Activated T-helper 1 cell treated with anti-CD3 and anti-CD28 coated beads, Interleukin-2, amount 50 U/mL, for 16 hours (primary cell): ENCODE results near the gene PDZD4.

Source experiments
- DNase-seq, 2 donors: peaks; one replicate each; pipeline ENCODE4 v3.0.0-alpha.2; 2020; ENCODE audit warnings: low read depth in 1 of 2, low spot score in 1 of 2

Gene PDZD4

DNA sequence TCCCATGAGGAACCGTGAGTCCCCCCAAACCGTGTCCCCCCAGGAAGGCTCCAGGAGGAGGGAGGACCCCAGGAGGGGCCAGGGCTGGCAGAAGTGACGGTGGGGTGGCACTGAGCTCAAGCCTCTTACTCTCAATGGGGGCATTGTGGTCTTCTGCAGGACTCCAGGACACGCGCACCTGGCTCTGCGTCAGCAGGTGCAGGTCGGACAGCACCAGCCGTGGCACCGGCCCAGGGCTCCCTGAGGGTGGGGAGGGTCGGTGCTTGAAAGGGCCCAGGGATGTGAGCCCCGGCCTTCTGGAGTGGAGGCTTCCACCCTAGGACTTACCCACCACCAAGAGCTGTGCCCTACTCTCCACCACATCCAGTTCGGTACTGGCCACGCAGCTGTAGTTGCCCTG lies 37.3 kb upstream of the PDZD4 start:
- no peak for DNase-seq

DNA sequence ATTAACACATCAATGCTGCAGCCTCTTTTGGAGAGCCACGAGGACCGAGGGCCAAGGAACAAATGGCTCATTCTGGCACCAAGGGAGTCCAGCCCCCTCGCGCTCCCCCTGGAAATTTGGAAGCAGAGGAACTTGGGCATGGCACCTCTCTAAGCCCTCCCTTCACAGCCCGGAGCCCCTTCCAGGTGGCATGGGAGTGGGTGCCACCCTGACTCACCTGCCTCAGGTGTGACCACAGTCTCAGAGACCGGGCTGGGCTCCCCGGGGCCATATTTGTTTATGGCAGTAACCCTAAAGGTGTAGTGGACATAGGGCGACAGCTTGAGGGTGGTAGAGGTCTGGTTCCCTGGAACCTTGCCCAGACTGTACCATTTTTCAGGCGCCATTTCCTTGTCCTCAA lies 36.8 kb upstream of the PDZD4 start:
- DNase-seq, result no peak

DNA sequence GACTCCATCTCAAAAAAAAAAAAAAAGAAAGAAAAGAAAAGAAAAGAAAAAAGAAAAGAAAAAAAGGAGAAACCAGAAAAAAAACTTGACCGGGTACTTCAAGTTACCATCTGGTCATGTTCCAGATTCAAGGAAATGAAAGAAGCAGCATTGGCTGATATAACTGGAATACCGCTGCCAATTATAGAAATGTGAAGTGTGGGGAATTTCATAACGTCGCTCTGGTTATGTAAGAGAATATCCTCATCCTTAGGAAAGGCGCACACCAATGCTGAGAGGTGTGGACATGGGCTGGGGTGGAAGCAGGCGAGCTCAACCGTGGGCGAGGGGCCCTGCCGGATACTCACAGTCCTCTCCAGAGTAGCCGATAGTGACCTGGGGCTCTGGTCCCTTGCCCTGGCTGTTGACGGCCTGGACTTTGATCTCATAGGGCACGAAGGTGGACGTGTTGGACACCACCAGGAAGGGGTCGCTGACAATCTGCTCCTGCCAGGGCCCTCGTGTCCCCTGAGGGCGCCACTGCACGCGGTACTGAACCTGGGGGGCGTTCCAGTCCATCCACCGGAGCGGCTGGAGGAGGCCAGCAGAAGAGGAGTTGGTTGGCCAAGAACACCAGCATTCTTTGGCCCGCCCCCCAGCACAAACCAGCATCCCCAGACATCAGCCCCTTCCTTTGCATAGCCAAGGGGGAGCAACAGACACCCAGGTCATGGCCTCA lies 36.1 kb upstream of the PDZD4 start:
- no peak for DNase-seq

DNA sequence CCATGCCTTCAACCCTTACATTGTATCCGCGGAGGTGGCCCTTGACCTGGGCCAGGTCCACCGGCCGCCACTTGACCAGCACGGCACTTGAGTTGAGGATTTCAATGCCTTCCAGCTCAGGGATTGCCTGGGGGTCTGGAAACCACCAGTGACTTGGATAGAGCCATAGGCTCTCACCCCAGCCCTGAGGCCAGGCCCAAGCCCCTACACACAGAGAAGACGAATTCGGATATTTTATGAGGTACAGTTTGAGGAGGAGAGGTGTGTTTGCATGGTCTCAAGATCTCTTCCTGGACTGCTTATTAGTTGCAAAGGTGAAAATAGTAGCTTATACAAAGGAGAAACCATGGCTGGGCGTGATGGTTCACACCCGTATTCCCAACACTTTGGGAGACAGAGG lies 35.3 kb upstream of the PDZD4 start:
- no peak for DNase-seq

DNA sequence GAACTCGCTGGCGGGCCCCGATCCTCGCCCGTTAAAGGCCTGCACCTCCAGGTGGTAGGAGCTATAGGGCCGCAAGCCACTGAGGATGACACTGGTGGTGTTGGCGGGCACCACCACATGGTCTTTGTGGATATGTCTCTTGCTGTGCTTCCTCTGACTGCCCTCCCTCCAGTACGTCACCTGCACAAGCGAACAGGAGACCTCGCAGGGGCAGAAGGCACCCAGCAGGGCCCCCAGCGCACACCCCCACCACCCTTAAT lies 34.9 kb upstream of the PDZD4 start:
- no peak for DNase-seq

DNA sequence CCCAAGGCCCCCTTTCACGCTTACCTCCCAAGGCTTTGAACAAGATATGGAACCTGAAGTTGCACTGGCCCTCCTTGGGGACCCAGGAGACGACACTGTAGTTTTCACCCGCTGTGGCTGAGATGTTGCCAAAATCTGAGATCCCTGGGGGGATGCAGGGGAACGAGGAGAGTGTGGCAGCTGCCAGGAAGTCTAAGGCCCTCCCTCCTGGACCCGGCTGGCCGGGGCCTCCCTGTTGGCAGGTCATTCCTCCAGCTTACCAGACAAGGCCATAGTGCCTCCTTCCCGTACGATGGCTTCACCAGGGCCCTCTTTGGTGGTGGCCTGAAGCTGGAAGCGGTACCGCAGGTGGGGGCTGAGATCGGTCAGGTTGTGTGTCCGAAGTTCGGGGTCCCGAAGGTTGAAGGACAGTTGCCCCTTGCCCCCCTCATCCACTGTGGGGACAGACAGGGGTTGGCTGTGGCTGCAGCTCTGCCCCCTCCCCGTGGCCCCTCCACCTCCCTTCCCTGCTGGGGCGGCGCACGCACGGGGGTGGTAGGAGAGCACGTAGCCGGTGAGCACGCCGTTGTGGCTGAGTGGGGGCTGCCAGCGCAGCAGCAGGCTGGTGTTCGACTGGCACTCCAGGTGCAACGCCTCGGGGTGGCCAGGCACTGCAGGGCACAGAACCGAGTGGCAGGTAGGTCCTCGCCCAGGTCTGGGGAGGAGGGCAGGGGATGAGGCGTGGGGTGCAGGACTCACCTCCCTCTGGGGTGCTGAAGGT lies 34.4 kb upstream of the PDZD4 start:
- DNase-seq, result no peak

DNA sequence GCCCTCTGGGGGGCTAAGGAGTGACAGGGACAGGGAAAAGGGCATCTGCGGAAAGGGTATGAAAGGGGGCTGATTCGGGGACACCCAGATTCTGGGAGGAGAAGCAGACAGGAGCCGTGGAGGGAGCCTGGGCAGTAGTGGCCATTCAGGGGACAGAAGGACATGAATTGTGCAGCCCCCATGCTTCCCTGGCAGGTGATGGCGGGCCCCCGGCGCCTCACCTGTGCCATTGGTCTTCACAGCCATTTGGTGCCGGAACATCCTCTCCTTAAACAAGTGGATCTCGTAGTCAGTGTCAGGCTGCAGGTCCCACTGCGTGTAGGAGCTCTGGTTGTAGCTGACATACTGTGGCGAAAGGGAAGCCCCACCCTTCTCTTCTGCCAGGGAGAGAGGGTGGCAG lies 33.8 kb upstream of the PDZD4 start:
- no peak for DNase-seq

DNA sequence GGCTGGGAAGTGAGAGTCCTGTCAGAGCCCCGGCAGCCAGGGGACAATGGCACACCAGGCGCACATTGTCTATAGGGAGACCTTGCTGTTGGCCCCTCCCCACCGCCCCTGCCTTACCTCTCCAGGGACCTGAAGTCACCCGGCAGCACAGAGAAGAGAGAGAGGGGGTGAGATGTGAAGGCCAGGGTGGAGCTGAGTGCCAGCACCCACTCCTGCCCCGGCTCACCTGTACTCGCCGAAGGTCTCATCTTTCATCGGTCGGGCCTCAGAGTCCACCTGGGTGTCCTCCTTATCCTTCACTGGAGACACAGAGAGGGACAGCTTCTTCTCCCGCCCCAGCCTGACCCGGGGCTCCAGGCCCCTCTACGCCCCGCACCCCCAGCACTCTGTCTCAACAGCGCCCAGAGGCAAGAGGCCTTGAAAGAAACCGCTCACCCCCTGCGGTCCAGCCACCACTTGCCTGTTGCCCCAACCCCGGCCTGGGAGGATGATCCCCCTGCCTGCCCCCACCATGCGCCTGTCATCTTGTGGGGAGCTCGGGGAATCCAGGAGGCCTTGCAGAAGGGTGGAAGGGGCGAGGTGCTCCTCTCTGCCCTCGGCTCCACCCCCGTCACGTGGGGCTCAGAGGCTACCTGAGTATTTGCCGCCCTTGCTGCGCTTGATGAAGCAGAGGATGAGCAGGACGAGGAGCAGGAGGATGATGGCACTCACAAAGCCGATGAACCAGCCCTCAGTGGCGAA lies 33.1 kb upstream of the PDZD4 start:
- DNase-seq, result no peak

DNA sequence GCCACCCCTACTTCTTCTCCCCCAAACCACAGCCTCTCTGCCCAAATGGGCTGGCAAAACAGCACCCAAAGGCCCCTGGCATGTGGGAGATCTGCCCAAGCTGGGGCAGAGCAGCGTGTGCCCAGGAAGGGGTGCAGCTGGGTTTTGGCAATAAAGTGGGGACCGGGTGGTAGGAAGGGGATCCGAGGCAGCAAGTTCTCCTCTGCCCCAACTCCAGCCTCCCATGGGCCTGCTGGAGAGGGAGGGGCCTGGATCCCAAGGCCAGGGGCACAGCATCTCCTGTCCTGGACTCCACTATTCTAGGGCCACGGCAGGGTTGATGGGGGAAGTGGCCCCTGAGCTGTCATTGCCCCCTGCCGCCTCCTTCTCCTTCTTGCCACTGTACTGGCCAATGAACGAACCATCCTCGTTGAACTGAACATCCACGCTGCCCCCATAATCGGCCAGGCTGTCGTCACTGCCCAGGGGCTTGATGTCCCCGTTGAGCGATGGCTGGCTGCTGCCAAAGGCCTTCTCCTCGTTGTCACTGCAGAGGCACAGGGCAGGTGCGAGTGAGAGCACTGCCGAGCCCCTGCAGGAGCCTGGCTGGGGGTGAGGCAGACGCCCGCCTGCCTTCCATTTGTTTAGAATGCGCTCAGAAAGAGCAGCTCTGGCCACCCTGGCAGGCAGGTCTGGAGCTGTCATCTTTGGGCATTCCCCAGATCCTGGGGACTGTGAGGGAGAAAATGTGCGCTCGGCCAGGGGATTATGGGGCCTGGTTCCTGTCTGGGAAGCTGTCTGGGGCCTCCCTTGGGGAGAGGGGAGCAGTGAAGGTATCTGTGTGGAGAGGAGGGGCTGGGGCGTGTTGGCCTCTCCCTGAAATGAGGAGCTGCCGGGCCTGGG lies 32.3 kb upstream of the PDZD4 start:
- DNase-seq, result no peak

DNA sequence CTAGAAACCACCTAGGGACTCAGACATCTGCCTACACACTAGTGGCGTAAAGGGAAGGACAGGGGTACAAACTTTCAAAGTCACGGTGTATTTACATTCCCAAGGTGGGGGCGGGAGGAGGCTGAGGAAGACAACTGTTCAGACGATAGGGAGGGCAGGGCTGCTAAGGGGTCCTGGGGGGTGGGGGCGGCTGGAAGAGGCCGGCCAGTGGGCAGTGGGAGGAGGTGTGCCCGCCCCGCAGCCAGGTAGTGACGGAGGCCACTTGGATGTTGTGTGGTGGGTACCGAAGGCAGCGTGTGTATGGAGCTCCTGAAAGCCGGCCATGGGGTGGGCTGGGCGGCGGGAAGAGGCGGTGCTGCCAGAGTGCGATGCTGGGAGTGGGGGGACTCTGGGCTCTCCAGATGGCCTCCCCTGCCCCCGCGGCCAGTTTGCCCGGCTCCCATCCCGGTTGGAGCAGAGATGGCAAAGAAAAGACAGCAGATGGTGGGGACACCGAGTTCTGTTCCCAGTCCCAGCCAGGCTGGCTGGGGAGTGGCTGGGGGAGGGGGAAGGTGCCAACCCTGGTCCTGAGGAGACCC lies 31.5 kb upstream of the PDZD4 start:
- no peak for DNase-seq

DNA sequence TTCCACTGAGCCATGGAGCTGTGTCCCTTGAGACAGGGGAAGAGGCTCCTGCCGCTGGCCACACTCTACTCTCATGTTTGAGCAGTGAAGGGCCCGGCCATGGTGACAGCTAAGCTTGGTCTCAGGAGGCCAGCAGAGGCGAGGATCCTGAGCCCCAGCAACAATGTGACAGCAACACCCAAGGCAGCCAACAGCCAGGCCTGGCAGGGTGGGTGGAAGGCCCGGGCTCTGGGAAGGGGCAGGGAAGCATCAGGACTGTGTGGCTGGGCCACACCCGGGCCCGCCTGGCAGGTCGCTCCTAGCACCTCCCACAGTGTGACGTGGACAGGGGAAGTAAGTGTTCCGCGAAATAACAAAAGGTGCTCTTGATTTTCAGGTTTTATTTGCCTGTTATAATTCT lies 30.8 kb upstream of the PDZD4 start:
- no peak for DNase-seq

DNA sequence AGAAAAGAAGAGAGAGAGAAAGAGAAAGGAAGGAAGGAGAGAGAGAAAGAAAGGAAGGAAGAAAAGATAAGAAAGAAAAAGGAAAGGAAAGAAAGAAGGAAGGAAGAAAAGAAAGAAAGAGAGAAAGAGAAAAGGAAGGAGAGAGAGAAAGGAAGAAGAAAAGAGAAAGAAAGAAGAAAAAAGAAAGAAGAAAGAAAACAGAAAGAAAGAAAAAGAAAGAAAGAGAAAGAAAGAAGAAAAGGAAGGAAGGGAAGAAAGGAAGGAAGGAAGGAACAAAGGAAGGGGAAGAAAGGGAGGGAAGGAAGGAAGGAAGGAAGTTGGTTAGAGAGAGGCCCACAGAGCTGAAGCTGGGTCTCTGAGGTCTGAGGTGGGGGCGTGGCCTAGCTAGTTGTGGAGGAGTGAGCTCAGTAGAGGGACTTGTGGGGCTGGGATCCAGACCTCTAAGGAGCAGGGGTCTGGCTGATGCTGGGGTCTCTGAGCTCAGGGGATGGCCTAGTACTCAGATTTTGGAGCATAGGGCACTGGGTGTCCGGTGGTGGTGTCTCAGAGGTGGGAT lies 27.1 kb upstream of the PDZD4 start:
- no peak for DNase-seq

DNA sequence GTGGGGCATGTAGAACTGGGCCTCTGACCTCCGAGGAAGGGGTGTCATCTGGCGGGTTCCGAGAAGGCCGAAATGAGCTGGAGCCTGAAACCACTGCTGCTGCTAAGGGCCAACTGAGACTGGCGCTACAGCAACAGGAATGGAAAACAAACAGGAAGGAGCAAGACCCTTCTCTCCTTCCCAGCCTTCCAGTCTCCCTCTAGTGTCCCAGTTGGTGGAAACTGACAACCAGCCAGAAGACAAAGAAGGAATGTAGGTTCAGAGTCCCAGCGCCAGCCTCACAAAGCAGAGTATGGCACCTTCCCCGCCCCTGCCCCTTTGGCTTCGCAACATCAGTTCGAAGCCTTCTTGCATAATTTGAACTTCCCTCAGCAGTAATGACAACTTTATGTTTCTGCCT lies 24.4 kb upstream of the PDZD4 start:
- DNase-seq, result no peak

DNA sequence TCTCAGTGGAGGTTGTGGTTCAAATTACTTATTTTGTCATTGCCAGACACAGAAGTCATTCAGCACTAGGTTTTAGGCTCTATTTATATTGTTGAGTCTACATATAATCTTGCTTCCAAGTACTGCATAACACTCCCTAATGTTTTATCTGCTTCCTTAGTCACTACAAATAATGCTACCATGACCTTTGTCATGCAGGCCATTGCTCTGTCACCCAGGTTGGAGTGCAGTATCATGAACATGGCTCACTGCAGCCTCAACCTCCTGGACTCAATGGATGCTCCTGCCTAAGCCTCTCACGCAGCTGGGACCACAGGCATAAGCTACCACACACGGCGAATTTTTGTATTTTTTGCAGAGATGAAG lies 23.5 kb upstream of the PDZD4 start:
- no peak for DNase-seq

DNA sequence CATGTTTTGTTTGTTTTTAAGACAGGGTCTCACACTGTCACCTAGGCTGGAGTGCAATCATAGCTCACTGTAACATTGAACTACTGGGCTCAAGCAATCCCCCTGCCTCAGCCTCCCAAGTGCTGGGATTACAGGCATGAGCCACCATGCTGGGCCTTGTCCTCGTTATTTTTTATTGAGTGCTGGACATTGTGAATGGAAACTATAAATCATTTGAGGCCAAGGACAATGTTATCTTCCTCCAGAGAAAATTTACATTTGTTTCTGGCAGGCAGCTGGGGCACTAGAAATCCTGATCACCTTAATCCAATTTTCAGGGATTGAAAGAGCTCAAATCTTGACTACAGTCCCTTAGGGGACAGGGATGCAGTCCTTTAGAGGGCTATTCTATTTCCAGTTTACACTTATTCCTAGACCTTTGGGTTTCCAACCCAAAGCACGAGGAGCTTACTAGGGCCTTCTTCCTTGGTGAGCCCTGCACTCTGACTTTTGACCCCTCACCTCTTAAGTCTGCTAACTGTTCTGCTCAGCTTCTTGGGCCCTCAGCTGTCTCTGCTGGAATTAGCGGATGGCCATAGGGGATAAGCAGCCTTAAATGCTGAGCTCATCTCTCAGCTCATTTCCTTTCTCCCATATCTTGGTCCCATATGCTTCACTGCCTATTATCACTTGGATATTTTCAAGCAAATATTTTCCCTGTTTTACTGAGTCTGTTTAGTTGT lies 23.0 kb upstream of the PDZD4 start:
- DNase-seq, result no peak

DNA sequence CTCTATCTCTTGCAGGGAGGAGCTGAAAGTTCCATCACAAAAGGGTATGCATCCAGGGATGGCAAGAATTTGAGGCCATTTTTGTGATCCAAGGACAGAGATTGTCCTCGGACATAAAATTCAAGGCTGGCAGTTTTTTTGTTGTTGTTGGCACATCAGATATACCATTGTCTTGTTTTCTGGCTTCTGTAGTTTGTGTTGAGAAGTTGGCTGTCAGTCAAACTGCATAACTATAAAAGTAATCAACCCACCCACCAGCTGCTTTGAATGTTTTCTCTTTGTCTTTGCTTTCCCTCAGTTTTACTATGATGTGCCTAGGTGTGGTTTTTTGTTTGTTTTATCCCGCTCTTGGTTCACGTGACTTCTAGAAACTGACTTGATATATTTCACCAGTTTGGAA lies 21.6 kb upstream of the PDZD4 start:
- no peak for DNase-seq

DNA sequence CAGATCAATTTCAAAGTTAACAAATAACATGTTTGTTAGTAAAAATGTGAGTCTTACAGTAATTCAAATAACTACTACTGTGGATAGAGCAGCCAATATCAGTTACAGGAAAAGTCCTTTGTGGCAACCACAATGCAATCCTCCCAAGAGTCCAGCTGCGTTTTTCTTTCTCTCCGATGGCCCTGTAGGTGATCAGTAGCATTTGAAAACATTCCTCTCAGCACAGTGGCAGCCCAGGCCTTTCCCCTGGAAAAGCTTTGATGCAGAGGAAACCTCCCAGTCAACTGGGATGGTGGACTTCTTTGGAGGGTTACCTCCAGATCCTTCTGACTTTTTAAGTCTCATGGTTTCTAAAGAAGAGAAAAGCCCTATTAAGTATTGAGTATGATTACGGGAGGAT lies 18.0 kb upstream of the PDZD4 start:
- DNase-seq, result no peak

DNA sequence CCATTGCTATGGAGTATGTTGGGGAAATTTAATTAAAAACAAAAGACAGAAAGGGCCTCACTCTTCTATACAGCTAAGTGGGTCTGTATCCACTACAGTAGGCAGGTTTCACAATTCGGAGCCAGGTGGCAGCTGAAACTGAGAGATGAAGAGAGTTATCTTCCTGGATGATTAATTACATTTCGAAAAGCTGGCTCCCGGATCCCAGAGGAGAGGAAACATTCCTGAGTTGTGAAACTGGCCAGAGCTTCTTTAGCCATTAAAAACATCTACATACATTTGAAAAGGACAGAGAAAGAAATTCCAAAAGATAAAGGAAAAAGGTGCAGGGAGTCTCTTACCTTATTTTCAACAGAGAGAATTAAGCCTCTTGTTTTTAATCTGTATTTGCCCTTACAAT lies 15.5 kb upstream of the PDZD4 start:
- no peak for DNase-seq

DNA sequence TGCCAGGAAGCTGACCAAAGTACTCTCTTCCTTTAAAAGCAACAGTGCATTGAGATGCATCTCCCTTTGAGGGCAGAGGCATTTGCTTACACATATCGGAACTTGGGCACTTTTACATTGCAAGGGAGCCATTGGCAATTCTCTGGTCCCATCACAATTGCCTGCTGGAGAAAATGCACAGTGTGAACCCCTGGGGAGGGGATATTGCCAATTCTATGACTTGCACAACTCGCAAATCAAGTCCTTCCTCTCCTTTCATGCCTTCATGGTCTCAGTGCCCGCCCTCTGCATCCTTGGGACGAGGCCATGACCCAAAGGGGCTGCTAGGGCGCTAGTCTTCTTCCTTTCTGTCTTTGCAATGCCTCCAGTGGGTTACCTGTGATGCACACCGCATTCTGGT lies 14.9 kb upstream of the PDZD4 start:
- no peak for DNase-seq

DNA sequence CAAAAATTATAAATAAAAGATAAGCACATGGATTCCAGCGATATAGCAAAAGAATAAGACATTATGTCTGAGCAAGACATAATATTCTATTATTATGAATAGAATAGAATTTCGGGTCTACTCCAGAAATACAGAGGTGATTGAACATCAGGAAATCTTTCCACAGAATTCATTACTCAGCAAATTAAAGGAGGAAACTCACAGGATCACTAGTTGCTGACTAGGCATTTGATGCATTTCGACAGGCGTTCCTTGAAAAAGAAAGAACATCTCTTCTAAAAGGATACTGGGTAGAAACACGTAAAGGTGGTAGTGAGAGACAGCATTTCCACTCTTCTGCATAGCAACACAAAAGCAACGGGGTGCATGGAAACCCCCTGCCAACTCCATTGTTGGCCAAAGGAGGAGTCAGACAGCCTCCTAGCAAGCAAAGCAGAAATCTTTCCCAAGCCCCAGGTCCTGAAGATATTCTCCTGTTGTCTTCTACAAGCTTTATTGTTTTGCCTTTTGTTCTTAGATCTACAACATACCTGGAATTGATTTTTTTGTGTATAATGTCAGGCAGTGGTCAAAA lies 14.3 kb upstream of the PDZD4 start:
- no peak for DNase-seq
